SK-N-MC (cell line): Measurements from ENCODE around the gene CHD3.
"Not testable (repeated sequence)": the region's sequence is repeated elsewhere in the genome, so short reads cannot be mapped to it uniquely, and the experiment has no call there.

Experiments used
- DNase-seq: peaks from one replicate; pipeline ENCODE4 v3.0.0-alpha.2; 2011; ENCODE audit warnings: low read depth, low spot score
- H3K27ac ChIP-seq: fragments of 200-600 bp; sonication (generic); 2 replicates; pipeline ENCODE4 v1.5.1; 2016; ENCODE audit warnings: mixed run types
- H3K36me3 ChIP-seq: fragments of 200-600 bp; sonication (generic); 2 replicates; pipeline ENCODE4 v1.6.1; 2017; ENCODE audit warnings: antibody characterized with exemption, low read length, mixed read lengths; ENCODE audit not compliant: insufficient read depth
- H3K4me3 ChIP-seq: fragments of 200-600 bp; sonication (generic); 2 replicates; pipeline ENCODE4 v1.5.1; 2016
- H3K9ac ChIP-seq: fragments of 200-600 bp; sonication (generic); 2 replicates; pipeline ENCODE4 v1.8.0; 2017; ENCODE audit warnings: mixed run types, mixed read lengths; ENCODE audit not compliant: insufficient read length
- H3K9me3 ChIP-seq: fragments of 200-600 bp; sonication (generic); 2 replicates; pipeline ENCODE4 v1.6.1; 2017; ENCODE audit warnings: low read depth, mild to moderate bottlenecking, antibody characterized with exemption, low read length, moderate library complexity, mixed read lengths
- EZH2 ChIP-seq: fragments of 200-600 bp; sonication (generic); IDR thresholded peaks from one replicate; pipeline ENCODE4 v1.6.1; 2017; ENCODE audit warnings: antibody characterized with exemption
- FOXP2 ChIP-seq: optimal IDR thresholded peaks from 2 replicates; pipeline ENCODE3; 2011; ENCODE audit warnings: mild to moderate bottlenecking, moderate library complexity; ENCODE audit not compliant: insufficient read depth; ENCODE audit errors: extremely low read length, control extremely low read depth
- POLR2AphosphoS5 ChIP-seq: IDR thresholded peaks from 2 replicates; pipeline ENCODE4 v1.6.1; 2012; ENCODE audit warnings: mild to moderate bottlenecking, low read depth, low read length, borderline replicate concordance

The CHD3 gene

GRCh38 chr17:7944326-7944725 is 55.7 kb downstream of the CHD3 start:
- Histone ChIP-seq H3K36me3 (peaks cover 84% of the 10 kb centered on the region), H3K27ac (no peak overlapping the region)

GRCh38 chr17:7945651-7946050 is 57.1 kb downstream of the CHD3 start:
- H3K27ac ChIP-seq, result no peak overlapping the region
- H3K4me3 ChIP-seq, result no peak overlapping the region
- H3K9me3 ChIP-seq, result no peaks in the 10 kb centered on the region
- H3K9ac ChIP-seq, result no peak overlapping the region
- TF ChIP-seq FOXP2 (no peak), POLR2AphosphoS5 (no peak), EZH2 (no peak)
- no peak for DNase-seq
- peaks cover 84% of the 10 kb centered on the region for H3K36me3 ChIP-seq

More at GRCh38 chr17:7944326-7944725, 55.7 kb downstream of the CHD3 start:
- Histone ChIP-seq H3K9ac (no peak overlapping the region), H3K4me3 (no peak overlapping the region), H3K9me3 (no peaks in the 10 kb centered on the region)
- DNase-seq, result no peak
- TF ChIP-seq POLR2AphosphoS5, result no peak
- no peak for TF ChIP-seq FOXP2
- no peak for TF ChIP-seq EZH2

GRCh38 chr17:7946441-7946840 is 57.9 kb downstream of the CHD3 start:
- no peak overlapping the region for H3K4me3 ChIP-seq
- no peak for TF ChIP-seq EZH2
- TF ChIP-seq FOXP2, result no peak
- no peak for TF ChIP-seq POLR2AphosphoS5
- H3K9ac ChIP-seq, result no peak overlapping the region
- peaks cover 76% of the 10 kb centered on the region for H3K36me3 ChIP-seq
- no peaks in the 10 kb centered on the region for H3K9me3 ChIP-seq
- DNase-seq, result no peak
- H3K27ac ChIP-seq, result no peak overlapping the region

- peaks cover 70% of the 10 kb centered on the region for H3K36me3 ChIP-seq
Observed at GRCh38 chr17:7947651-7948050, 59.1 kb downstream of the CHD3 start.

GRCh38 chr17:7950578-7950977 is 62.0 kb downstream of the CHD3 start:
- DNase-seq, result no peak
- peaks cover 46% of the 10 kb centered on the region for H3K36me3 ChIP-seq
- H3K9me3 ChIP-seq, result no peaks in the 10 kb centered on the region
- no peak overlapping the region for H3K4me3 ChIP-seq
- no peak overlapping the region for H3K9ac ChIP-seq
- no peak for TF ChIP-seq POLR2AphosphoS5
- no peak for TF ChIP-seq EZH2
- TF ChIP-seq FOXP2, result no peak
- H3K27ac ChIP-seq, result no peak overlapping the region

More at GRCh38 chr17:7947651-7948050, 59.1 kb downstream of the CHD3 start:
- TF ChIP-seq FOXP2, result no peak
- TF ChIP-seq POLR2AphosphoS5, result no peak
- TF ChIP-seq EZH2, result no peak
- Histone ChIP-seq H3K4me3 (no peak overlapping the region), H3K9me3 (no peaks in the 10 kb centered on the region), H3K27ac (no peak overlapping the region), H3K9ac (no peak overlapping the region)
- no peak for DNase-seq

GRCh38 chr17:7951143-7951792 is 62.7 kb downstream of the CHD3 start:
- Histone ChIP-seq H3K4me3 (no peak overlapping the region), H3K9ac (no peak overlapping the region), H3K9me3 (no peaks in the 10 kb centered on the region), H3K36me3 (peaks cover 39% of the 10 kb centered on the region), H3K27ac (no peak overlapping the region)
- no peak for DNase-seq
- TF ChIP-seq EZH2, result no peak
- TF ChIP-seq FOXP2, result no peak
- no peak for TF ChIP-seq POLR2AphosphoS5

- not testable (repeated sequence) for H3K27ac ChIP-seq, DNase-seq, H3K4me3 ChIP-seq, H3K9me3 ChIP-seq, H3K9ac ChIP-seq
- peaks cover 22% of the 10 kb centered on the region; the same call in 1 of the 2 replicates for H3K36me3 ChIP-seq
Observed at GRCh38 chr17:7953266-7953665, 64.7 kb downstream of the CHD3 start.

GRCh38 chr17:7955414-7956227 is 67.0 kb downstream of the CHD3 start:
- Histone ChIP-seq H3K9me3 (no peaks in the 10 kb centered on the region), H3K27ac (no peak overlapping the region), H3K36me3 (peaks cover under 1% of the 10 kb centered on the region; the same call in 1 of the 2 replicates), H3K9ac (no peak overlapping the region), H3K4me3 (no peak overlapping the region)
- no peak for TF ChIP-seq POLR2AphosphoS5
- TF ChIP-seq EZH2, result no peak
- no peak for TF ChIP-seq FOXP2
- DNase-seq, result no peak

GRCh38 chr17:7956228-7956965 is 67.8 kb downstream of the CHD3 start:
- Histone ChIP-seq H3K36me3 (no peaks in the 10 kb centered on the region), H3K9me3 (no peaks in the 10 kb centered on the region)

More at GRCh38 chr17:7956228-7956965, 67.8 kb downstream of the CHD3 start:
- Histone ChIP-seq H3K27ac (no peak overlapping the region; the same call in 1 of the 2 replicates), H3K9ac (no peak overlapping the region), H3K4me3 (no peak overlapping the region)
- no peak for TF ChIP-seq POLR2AphosphoS5
- TF ChIP-seq FOXP2, result no peak
- no peak for TF ChIP-seq EZH2
- no peak for DNase-seq
